Activated CD4-positive, alpha-beta memory T cell treated with anti-CD3 and anti-CD28 coated beads, Interleukin-2, amount 10 ng/mL, durations not matched to agents 7 days and 5 days (primary cell): ENCODE measurements around the gene SLC35G2. TPM values are rescaled to one million over a fixed set of nuclear protein-coding genes. Genes with fewer than 3 reads are reported as not detected.
"Not testable (repeated sequence)": the region's sequence is repeated elsewhere in the genome, so short reads cannot be mapped to it uniquely, and the experiment has no call there.

Source experiments
- CTCF ChIA-PET: fragments of 350-600 bp; sonication (Branson Sonifier 250); formaldehyde crosslinking; loops from one replicate; lab custom pipeline; 2021; ENCODE audit warnings: antibody characterized with exemption, inconsistent platforms; lab: Charles Lee
- POLR2A ChIA-PET: fragments of 350-600 bp; sonication (Branson Sonifier 250); formaldehyde crosslinking; loops from one replicate; lab custom pipeline; 2021; ENCODE audit warnings: antibody characterized with exemption; lab: Charles Lee
- DNase-seq: peaks from one replicate; pipeline ENCODE4 v3.0.0-alpha.2; 2020
- H3K27ac Mint-ChIP-seq: one replicate; pipeline ENCODE4 v1.8.0; 2021; ENCODE audit warnings: mild to moderate bottlenecking, mixed read lengths
- H3K27me3 Mint-ChIP-seq: one replicate; pipeline ENCODE4 v1.8.0; 2021; ENCODE audit warnings: mixed read lengths
- H3K36me3 Mint-ChIP-seq: one replicate; pipeline ENCODE4 v1.8.0; 2021; ENCODE audit warnings: low read depth, mixed read lengths
- H3K4me1 Mint-ChIP-seq: one replicate; pipeline ENCODE4 v1.8.0; 2021; ENCODE audit warnings: mixed read lengths
- H3K4me3 Mint-ChIP-seq: one replicate; pipeline ENCODE4 v1.8.0; 2021; ENCODE audit warnings: mild to moderate bottlenecking, mixed read lengths
- H3K9me3 Mint-ChIP-seq: one replicate; pipeline ENCODE4 v1.8.0; 2021; ENCODE audit warnings: mixed read lengths
- total RNA-seq, 2 experiments: library from RNA; stranded (reverse); gene quantifications; one replicate each; pipeline ENCODE4 v1.2.3, GENCODE V29; 2021

The SLC35G2 gene
- total RNA-seq, 2 experiments from 2014 or later: 0.80 to 0.83 TPM

GRCh38 chr3:136898549-136898948, 79.6 kb downstream of the SLC35G2 start:
- CTCF ChIA-PET: interaction anchor here (0.6 to 0.8 kb wide), 2 partner anchors 26 to 34 kb away, joined by 4 to 7 read pairs; no protein-coding TSS in a partner anchor

GRCh38 chr3:136898954-136899353, 80.0 kb downstream of the SLC35G2 start:
- H3K4me1 Mint-ChIP-seq: peaks cover 50% of the 10 kb centered on the region
- H3K27me3 Mint-ChIP-seq: no peaks in the 10 kb centered on the region
- peak overlapping the region; percentile 4 for H3K27ac Mint-ChIP-seq
- no peak for DNase-seq
- H3K36me3 Mint-ChIP-seq: peaks cover 59% of the 10 kb centered on the region
- ChIA-PET CTCF (interaction anchor here (0.6 to 0.8 kb wide), 2 partner anchors 25 to 34 kb away, joined by 4 to 7 read pairs; no protein-coding TSS in a partner anchor), POLR2A (interaction anchor here (2.8 kb wide), 1 partner anchor 37 kb away, joined by 12 read pairs; the partner anchor contains the start of gene NCK1)
- H3K9me3 Mint-ChIP-seq: peaks cover 26% of the 10 kb centered on the region
- H3K4me3 Mint-ChIP-seq: no peak overlapping the region

More at GRCh38 chr3:136898549-136898948, 79.6 kb downstream of the SLC35G2 start:
- peaks cover 59% of the 10 kb centered on the region for H3K36me3 Mint-ChIP-seq
- POLR2A ChIA-PET: interaction anchor here (1.7 to 2.8 kb wide), 3 partner anchors 13 to 146 kb away, joined by 4 to 12 read pairs (median 5); partner anchors contain the start of genes NCK1 and STAG1
- H3K27me3 Mint-ChIP-seq: no peaks in the 10 kb centered on the region
- peak overlapping the region; percentile 4 for H3K27ac Mint-ChIP-seq
- no peak for DNase-seq
- H3K9me3 Mint-ChIP-seq: peaks cover 26% of the 10 kb centered on the region
- H3K4me1 Mint-ChIP-seq: peaks cover 54% of the 10 kb centered on the region
- no peak overlapping the region for H3K4me3 Mint-ChIP-seq

- ChIA-PET POLR2A (interaction anchor here (2.8 kb wide), 1 partner anchor 37 kb away, joined by 12 read pairs; the partner anchor contains the start of gene NCK1), CTCF (no interaction called here)
- no peak overlapping the region for H3K4me3 Mint-ChIP-seq
- peak overlapping the region; percentile 1 for H3K27ac Mint-ChIP-seq
- no peaks in the 10 kb centered on the region for H3K27me3 Mint-ChIP-seq
- H3K4me1 Mint-ChIP-seq: peaks cover 47% of the 10 kb centered on the region
- DNase-seq: no peak
- H3K36me3 Mint-ChIP-seq: peaks cover 59% of the 10 kb centered on the region
- H3K9me3 Mint-ChIP-seq: peaks cover 25% of the 10 kb centered on the region
Observed at GRCh38 chr3:136899622-136900158, 80.8 kb downstream of the SLC35G2 start.

- H3K4me3 Mint-ChIP-seq, POLR2A ChIA-PET, CTCF ChIA-PET, H3K27me3 Mint-ChIP-seq, DNase-seq, H3K27ac Mint-ChIP-seq: not testable (repeated sequence)
- Mint-ChIP-seq H3K4me1 (peaks cover 48% of the 10 kb centered on the region), H3K36me3 (peaks cover 69% of the 10 kb centered on the region), H3K9me3 (peaks cover 27% of the 10 kb centered on the region)
Observed at GRCh38 chr3:136900694-136901093, 81.8 kb downstream of the SLC35G2 start.

DNA sequence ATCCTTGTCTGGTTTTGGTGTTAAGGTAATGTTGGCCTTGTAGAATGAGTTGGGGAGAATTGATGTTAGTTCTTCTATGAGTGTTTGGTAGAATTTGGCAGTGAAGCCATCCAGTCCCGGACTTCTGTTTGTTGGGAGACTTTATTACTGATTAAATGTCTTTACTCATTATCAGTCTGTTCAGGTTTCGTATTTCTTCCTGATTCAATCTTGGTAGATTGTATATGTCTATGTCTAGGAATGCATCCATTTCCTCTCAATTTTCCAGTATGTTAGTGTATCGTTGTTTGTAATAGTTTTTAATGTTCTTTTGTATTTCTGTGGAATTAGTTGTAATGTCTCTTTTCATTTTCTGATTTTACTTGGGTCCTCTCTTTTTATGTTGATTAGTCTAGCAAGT, 82.5 kb downstream of the SLC35G2 start:
- Mint-ChIP-seq H3K4me3 (no peak overlapping the region), H3K27me3 (no peaks in the 10 kb centered on the region), H3K27ac (no peak overlapping the region), H3K4me1 (peaks cover 52% of the 10 kb centered on the region), H3K9me3 (peaks cover 27% of the 10 kb centered on the region), H3K36me3 (peaks cover 68% of the 10 kb centered on the region)
- DNase-seq: no peak
- POLR2A ChIA-PET: no interaction called here
- CTCF ChIA-PET: interaction anchor here (1.2 kb wide), 1 partner anchor 18 kb away, joined by 3 read pairs; no protein-coding TSS in a partner anchor

- H3K27me3 Mint-ChIP-seq, DNase-seq, POLR2A ChIA-PET, H3K4me3 Mint-ChIP-seq, H3K27ac Mint-ChIP-seq: not testable (repeated sequence)
- H3K9me3 Mint-ChIP-seq: peaks cover 27% of the 10 kb centered on the region
- peaks cover 60% of the 10 kb centered on the region for H3K4me1 Mint-ChIP-seq
- peaks cover 79% of the 10 kb centered on the region for H3K36me3 Mint-ChIP-seq
- CTCF ChIA-PET: interaction anchor here (1.2 kb wide), 1 partner anchor 17 kb away, joined by 3 read pairs; no protein-coding TSS in a partner anchor
Observed at GRCh38 chr3:136902530-136902929, 83.6 kb downstream of the SLC35G2 start.

GRCh38 chr3:136903899-136904298, 85.0 kb downstream of the SLC35G2 start:
- Mint-ChIP-seq H3K27me3 (no peaks in the 10 kb centered on the region), H3K27ac (no peak overlapping the region), H3K36me3 (peaks cover 76% of the 10 kb centered on the region), H3K4me1 (peaks cover 65% of the 10 kb centered on the region), H3K4me3 (no peak overlapping the region), H3K9me3 (peaks cover 27% of the 10 kb centered on the region)
- no peak for DNase-seq
- ChIA-PET POLR2A (no interaction called here), CTCF (no interaction called here)

GRCh38 chr3:136904746-136905145, 85.8 kb downstream of the SLC35G2 start:
- ChIA-PET CTCF (no interaction called here), POLR2A (no interaction called here)
- no peak overlapping the region for H3K4me3 Mint-ChIP-seq
- no peak overlapping the region for H3K27ac Mint-ChIP-seq
- H3K9me3 Mint-ChIP-seq: peaks cover 27% of the 10 kb centered on the region
- no peaks in the 10 kb centered on the region for H3K27me3 Mint-ChIP-seq
- H3K36me3 Mint-ChIP-seq: peaks cover 73% of the 10 kb centered on the region
- DNase-seq: no peak
- H3K4me1 Mint-ChIP-seq: peaks cover 66% of the 10 kb centered on the region

Other genes starting within 250 kb of the SLC35G2 start
- gene STAG1, start 66.7 kb upstream of the SLC35G2 start, total RNA-seq: 10 to 100 TPM; 34.1 to 36.2 TPM
- 10 to 100 TPM; 50.8 to 51.3 TPM for gene NCK1, start 43.1 kb downstream of the SLC35G2 start, total RNA-seq
- 1 to 10 TPM; 1.4 to 1.6 TPM for gene IL20RB, start 138.9 kb downstream of the SLC35G2 start, total RNA-seq